Left kidney (tissue), 2 donors: ENCODE measurements around the gene C1GALT1C1. TPM values are rescaled to one million over a fixed set of nuclear protein-coding genes. Genes with fewer than 3 reads are reported as not detected.

Source experiments
- DNase-seq: peaks from one replicate; pipeline ENCODE4 v3.0.0-alpha.2; 2013
- polyA plus RNA-seq: library from polyadenylated mRNA; unstranded; fragments of 120-200 nt; gene quantifications from one replicate; pipeline ENCODE4 v1.2.1, GENCODE V29; 2013; ENCODE audit not compliant: insufficient read length

The C1GALT1C1 gene
- polyA plus RNA-seq, 1 donor = 31.1 TPM

DNA sequence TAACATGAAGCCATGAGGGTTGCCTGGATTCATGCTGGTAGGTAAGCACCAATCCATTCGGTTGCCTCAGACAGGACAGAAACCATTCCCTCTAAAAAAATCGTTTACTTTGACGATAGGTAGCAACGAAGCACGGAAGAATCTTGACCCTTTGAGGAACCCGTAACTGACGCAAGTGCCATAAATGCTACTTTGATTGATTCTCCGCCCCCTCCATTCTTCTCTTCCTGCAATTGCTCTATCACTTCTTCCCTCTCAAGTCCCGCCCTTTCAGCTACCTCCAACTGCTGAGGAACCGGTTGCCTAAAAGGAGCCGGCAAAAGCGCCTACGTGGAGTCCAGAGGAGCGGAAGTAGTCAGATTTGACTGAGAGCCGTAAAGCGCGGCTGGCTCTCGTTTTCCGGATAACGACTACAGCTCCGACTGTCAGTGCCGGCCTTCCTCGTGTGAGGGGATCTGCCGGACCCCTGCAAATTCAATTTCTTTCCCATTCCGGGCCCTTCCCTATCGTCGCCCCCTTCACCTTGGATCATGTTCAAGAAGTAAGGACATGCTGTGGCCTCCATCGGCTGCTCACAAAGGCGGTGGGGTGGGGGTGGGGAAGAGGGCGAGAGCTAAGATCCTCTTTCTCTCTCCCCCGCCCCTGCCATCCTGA, 26.0 kb downstream of the C1GALT1C1 start, which contains the start of gene MCTS1:
Gene MCTS1, plus strand, starts transcription at position 395 of the 654 bp plus-strand sequence. Its CDS starts 136 bp downstream, at position 531.
- peak; percentile 81 for DNase-seq

DNA sequence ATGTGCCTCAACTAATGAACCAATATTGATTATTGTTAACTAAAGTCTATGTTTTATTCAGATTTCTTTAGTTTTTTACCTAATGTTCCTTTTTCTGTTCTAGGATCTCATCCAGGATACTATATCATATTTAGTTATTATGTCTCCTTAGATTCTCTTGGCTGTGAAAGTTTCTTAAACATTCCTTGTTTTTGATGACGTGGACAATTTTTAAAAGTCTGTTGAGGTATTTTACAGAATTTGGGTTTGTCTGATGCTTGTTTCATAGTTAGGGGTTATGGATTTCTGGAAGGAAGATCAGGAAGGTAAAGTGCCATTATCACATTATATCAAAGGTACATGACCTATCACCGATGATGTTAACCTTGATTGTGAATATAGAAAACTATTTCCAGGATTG, 44.2 kb downstream of the C1GALT1C1 start:
- no peak for DNase-seq

Other genes with a start within 250 kb of the C1GALT1C1 start
- gene LAMP2, start 160.8 kb downstream of the C1GALT1C1 start, polyA plus RNA-seq = 167 TPM
- gene CUL4B, start 69.1 kb downstream of the C1GALT1C1 start, polyA plus RNA-seq = 86.6 TPM
- 61.9 TPM for gene MCTS1, start 26.0 kb downstream of the C1GALT1C1 start, polyA plus RNA-seq
- not detected for gene CT47B1, start 245.8 kb upstream of the C1GALT1C1 start, polyA plus RNA-seq